HEK293T (cell line): ENCODE data around the gene C6orf136.
"Not testable (repeated sequence)": the region's sequence is repeated elsewhere in the genome, so short reads cannot be mapped to it uniquely, and the experiment has no call there.

ENCODE experiments used
- BHLHE40 ChIP-seq: fragments of 450-650 bp; IDR thresholded peaks from 2 replicates; pipeline ENCODE4 v1.6.1; 2016; ENCODE audit warnings: mild to moderate bottlenecking, moderate library complexity, borderline replicate concordance
- CTBP1 ChIP-seq: fragments of 450-650 bp; IDR thresholded peaks from 2 replicates; pipeline ENCODE4 v1.6.1; 2016; ENCODE audit warnings: borderline replicate concordance
- ELF4 ChIP-seq: fragments of 450-650 bp; IDR thresholded peaks from 2 replicates; pipeline ENCODE4 v1.6.1; 2017; ENCODE audit warnings: antibody characterized with exemption
- FOXA1 ChIP-seq: fragments of 450-650 bp; IDR thresholded peaks from 2 replicates; pipeline ENCODE4 v1.6.1; 2016; ENCODE audit warnings: mild to moderate bottlenecking
- FOXM1 ChIP-seq: fragments of 450-650 bp; IDR thresholded peaks from 2 replicates; pipeline ENCODE4 v1.6.1; 2017; ENCODE audit warnings: mild to moderate bottlenecking, borderline replicate concordance
- HDGF ChIP-seq: fragments of 450-650 bp; IDR thresholded peaks from 2 replicates; pipeline ENCODE4 v1.6.1; 2017; ENCODE audit warnings: antibody characterized with exemption, borderline replicate concordance
- L3MBTL2 ChIP-seq: fragments of 450-650 bp; conservative IDR thresholded peaks from 2 replicates; pipeline ENCODE4 v1.6.1; 2016; ENCODE audit warnings: mild to moderate bottlenecking
- LEF1 ChIP-seq: fragments of 450-650 bp; IDR thresholded peaks from 2 replicates; pipeline ENCODE4 v1.6.1; 2017; ENCODE audit warnings: mild to moderate bottlenecking, borderline replicate concordance
- NFRKB ChIP-seq: fragments of 450-650 bp; IDR thresholded peaks from 2 replicates; pipeline ENCODE4 v1.6.1; 2016; ENCODE audit warnings: mild to moderate bottlenecking, moderate library complexity
- TARDBP ChIP-seq: fragments of 450-650 bp; IDR thresholded peaks from 2 replicates; pipeline ENCODE4 v1.6.1; 2016

DNA sequence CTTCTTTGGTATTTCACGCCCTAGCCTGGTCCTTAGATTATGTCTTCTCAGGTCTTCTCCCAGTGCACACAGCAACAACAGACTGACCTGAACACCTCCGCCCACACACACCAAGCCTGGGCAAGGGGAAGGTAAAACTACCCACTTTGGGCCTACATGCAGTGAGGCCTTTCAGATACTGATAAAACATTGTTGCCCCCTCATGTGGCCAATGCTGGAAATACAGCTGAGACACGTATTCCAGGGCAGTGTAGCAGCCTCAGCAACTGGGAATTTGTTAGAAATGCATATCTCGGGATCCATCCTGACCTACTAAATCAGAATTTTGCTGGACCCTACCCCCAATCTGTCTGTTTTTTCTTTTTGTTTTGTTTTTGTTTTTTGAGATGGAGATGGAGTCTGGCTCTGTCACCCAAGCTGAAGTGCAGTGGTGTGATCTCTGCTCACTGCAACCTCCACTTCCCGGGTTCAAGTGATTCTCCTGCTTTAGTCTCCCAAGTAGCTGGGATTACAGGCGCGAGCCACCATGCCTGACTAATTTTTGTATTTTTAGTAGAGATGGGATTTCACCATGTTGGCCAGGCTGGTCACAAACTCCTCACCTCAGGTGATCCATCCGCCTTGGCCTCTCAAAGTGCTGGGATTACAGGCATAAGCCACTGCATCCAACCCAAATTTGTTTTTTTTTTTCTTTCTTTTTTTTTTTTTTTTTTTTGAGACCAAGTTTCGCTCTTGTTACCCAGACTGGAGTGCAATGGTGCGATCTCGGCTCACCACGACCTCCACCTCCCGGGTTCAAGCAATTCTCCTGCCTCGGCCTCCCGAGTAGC lies 49.4 kb upstream of the C6orf136 start:
- TF ChIP-seq ELF4, LEF1, CTBP1, TARDBP, NFRKB, L3MBTL2, FOXA1, FOXM1, HDGF, BHLHE40: not testable (repeated sequence)
